GM18519 (cell line): ENCODE measurements around the gene MAST4.

Experiments used
- ATAC-seq: cut with Tn5 transposase; IDR thresholded peaks from one replicate; pipeline ENCODE4 v1.9.1; 2021; ENCODE audit warnings: mild to moderate bottlenecking, moderate library complexity; ENCODE audit not compliant: unreplicated experiment, low FRiP score

MAST4 gene

GRCh38 chr5:66603164-66603563, 7.0 kb downstream of the MAST4 start:
- ATAC-seq = no peak

- no peak for ATAC-seq
Measured at GRCh38 chr5:66603881-66604280, 7.7 kb downstream of the MAST4 start.

GRCh38 chr5:66606713-66607112, 10.5 kb downstream of the MAST4 start:
- ATAC-seq = no peak

- no peak for ATAC-seq
Measured at GRCh38 chr5:66608501-66608900, 12.3 kb downstream of the MAST4 start.

- ATAC-seq = peak; percentile 53
Measured at GRCh38 chr5:66609615-66610014, 13.4 kb downstream of the MAST4 start.

- ATAC-seq = no peak
Measured at GRCh38 chr5:66612226-66612625, 16.0 kb downstream of the MAST4 start.

- no peak for ATAC-seq
Measured at GRCh38 chr5:66615136-66615535, 18.9 kb downstream of the MAST4 start.

- no peak for ATAC-seq
Measured at GRCh38 chr5:66615894-66616293, 19.7 kb downstream of the MAST4 start.

GRCh38 chr5:66616520-66617225, 20.5 kb downstream of the MAST4 start:
- ATAC-seq = no peak

GRCh38 chr5:66617226-66617861, 21.2 kb downstream of the MAST4 start:
- no peak for ATAC-seq

- no peak for ATAC-seq
Measured at GRCh38 chr5:66617991-66618768, 22.0 kb downstream of the MAST4 start.

- ATAC-seq = no peak
Measured at GRCh38 chr5:66620711-66621110, 24.5 kb downstream of the MAST4 start.

- ATAC-seq = no peak
Measured at GRCh38 chr5:66621146-66621545, 25.0 kb downstream of the MAST4 start.

- no peak for ATAC-seq
Measured at GRCh38 chr5:66621736-66622135, 25.5 kb downstream of the MAST4 start.

- ATAC-seq = no peak
Measured at GRCh38 chr5:66628561-66628960, 32.4 kb downstream of the MAST4 start.

- no peak for ATAC-seq
Measured at GRCh38 chr5:66629446-66629845, 33.3 kb downstream of the MAST4 start.

GRCh38 chr5:66633754-66634153, 37.6 kb downstream of the MAST4 start:
- no peak for ATAC-seq

GRCh38 chr5:66634601-66635000, 38.4 kb downstream of the MAST4 start:
- ATAC-seq = no peak

- ATAC-seq = no peak
Measured at GRCh38 chr5:66637994-66638393, 41.8 kb downstream of the MAST4 start.

- no peak for ATAC-seq
Measured at GRCh38 chr5:66639037-66639436, 42.8 kb downstream of the MAST4 start.

- no peak for ATAC-seq
Measured at GRCh38 chr5:66642538-66642937, 46.3 kb downstream of the MAST4 start.

GRCh38 chr5:66643387-66643786, 47.2 kb downstream of the MAST4 start:
- ATAC-seq = no peak
